Mesodermal cell (in vitro differentiated cells): ENCODE data around the gene ERG.

ENCODE experiments used
- H3K27ac ChIP-seq: 2 replicates; pipeline ENCODE4 v1.7.0; 2013; ENCODE audit warnings: mild to moderate bottlenecking, low read depth, low read length, moderate library complexity; ENCODE audit not compliant: severe bottlenecking
- H3K36me3 ChIP-seq: 2 replicates; pipeline ENCODE4 v1.7.1; 2013; ENCODE audit warnings: mild to moderate bottlenecking, low read length, moderate library complexity; ENCODE audit not compliant: control insufficient read depth, insufficient read depth
- H3K4me1 ChIP-seq: one replicate; pipeline ENCODE4 v1.7.1; 2013; ENCODE audit warnings: mild to moderate bottlenecking, low read length; ENCODE audit not compliant: insufficient read depth, control insufficient read depth, poor library complexity, severe bottlenecking
- H3K4me3 ChIP-seq: 2 replicates; pipeline ENCODE4 v1.7.0; 2013; ENCODE audit warnings: low read length, control low read depth, mild to moderate bottlenecking; ENCODE audit not compliant: insufficient read depth, poor library complexity, severe bottlenecking; ENCODE audit errors: extremely low read depth
- H3K9me3 ChIP-seq: 2 replicates; pipeline ENCODE4 v1.7.1; 2013; ENCODE audit warnings: mild to moderate bottlenecking, low read length, moderate library complexity; ENCODE audit not compliant: control insufficient read depth
- WGBS, 2 experiments: methylation state at CpG; one replicate each; pipeline ENCODE4 v1.1.5; 2013; ENCODE audit warnings: missing lambda C conversion rate in 2 of 2; ENCODE audit not compliant: insufficient coverage in 2 of 2; 5-methylcytosine and 5-hydroxymethylcytosine counted together

The ERG gene

DNA sequence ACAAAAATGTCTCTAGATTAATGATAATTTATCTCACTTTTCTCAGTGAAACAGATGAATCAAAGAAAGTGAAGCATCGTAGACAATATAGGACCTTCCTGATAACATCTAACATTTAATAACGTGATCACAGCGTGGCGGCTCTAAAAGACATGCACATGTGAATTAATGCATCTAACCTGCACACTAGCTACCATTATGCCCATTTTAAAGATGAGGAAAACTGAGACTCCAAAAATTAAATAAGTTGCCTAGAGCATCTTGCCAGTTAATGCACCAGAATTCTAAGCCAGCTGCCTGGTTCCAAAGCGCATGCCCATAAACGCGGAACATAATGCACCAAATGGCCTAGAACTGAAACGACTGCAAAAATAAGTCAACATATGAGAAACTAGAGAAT is 23.5 kb downstream of the ERG start:
- no peaks in the 10 kb centered on the region for H3K9me3 ChIP-seq
- 92 to 94% methylated on average over 4 to 7 of the region's 8 CpGs for WGBS, 2 experiments
- H3K36me3 ChIP-seq = no peaks in the 10 kb centered on the region
- peaks cover 10% of the 10 kb centered on the region for H3K4me1 ChIP-seq
- no peak overlapping the region for H3K27ac ChIP-seq
- H3K4me3 ChIP-seq = no peak overlapping the region

DNA sequence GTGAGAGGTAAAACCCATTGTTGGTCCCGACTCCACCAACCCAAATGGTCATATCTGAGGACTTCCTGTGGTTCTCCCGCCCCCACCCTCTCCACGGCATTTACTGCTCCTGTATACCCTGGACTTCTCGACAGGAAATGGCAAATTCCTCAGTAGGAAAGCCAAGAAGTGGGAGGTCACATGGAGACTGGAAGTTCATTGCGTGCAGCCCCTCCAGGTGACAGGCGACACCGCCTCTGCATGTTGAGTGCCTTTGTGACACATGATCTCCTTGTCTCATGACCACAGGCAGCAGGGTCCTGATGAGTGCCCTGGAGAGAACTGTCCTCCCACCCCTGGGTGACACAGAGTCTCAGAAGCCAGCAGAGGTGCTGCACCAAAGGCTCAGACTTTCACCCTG is 24.2 kb downstream of the ERG start:
- Histone ChIP-seq H3K4me1 (peaks cover 10% of the 10 kb centered on the region), H3K27ac (no peak overlapping the region), H3K4me3 (no peak overlapping the region), H3K36me3 (no peaks in the 10 kb centered on the region), H3K9me3 (no peaks in the 10 kb centered on the region)
- 82 to 94% methylated on average over 3 to 7 of the region's 7 CpGs for WGBS, 2 experiments

DNA sequence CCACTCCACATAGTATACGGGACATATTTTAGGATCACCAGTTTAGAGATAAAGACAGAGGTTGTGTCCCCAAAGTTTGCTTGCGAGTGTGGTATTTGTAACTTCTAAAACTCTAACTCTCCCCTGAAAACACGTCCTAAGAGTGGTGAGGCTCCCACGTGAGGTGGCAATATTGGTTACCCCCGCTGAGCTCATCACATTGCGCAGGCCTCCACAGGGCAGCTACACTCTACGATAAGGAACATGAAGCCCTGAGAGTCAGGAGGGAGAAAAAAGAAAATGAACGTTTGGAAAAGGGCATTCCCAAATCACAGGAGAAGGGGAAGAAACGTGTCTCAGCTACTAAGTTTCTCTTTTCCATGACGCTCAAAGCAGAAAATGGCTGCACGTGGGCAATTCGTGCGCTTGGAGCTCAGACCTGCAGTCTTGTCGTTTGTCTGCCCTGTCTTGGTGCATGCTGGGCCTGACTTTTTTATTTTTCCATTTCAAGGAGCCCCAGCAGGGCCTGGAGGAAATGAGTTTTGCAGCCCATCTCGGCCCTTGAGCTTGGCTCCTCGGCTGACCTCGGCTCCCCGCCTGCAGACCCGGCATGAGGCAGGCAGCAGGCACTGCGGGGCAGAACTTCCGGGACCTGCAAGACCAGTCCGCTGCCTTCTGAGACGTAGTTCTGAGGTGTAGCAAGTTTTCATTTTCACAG is 25.7 kb downstream of the ERG start:
- no peaks in the 10 kb centered on the region for H3K36me3 ChIP-seq
- no peak overlapping the region for H3K27ac ChIP-seq
- no peak overlapping the region for H3K4me3 ChIP-seq
- H3K4me1 ChIP-seq = peaks cover 9% of the 10 kb centered on the region
- H3K9me3 ChIP-seq = no peaks in the 10 kb centered on the region
- 48 to 61% methylated on average over 12 to 16 of the region's 23 CpGs for WGBS, 2 experiments

DNA sequence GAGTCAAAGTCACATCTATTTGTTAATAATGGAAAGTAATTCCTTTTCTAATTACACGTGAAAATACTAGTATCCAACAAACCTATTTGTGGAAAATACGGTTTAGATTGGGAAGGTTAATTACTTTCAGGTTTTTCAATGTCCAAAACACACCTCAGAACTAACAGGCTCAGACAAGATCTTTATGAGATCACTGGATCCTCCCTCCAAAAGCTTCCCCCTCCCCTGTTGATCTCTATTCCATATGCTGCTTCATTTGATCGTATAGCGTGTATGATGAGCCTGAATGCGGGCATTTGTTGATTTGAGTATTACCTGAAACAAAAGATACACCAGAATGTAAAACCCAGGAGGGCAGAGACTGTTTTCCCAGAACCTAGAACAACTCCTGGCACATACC is 26.5 kb downstream of the ERG start:
- Histone ChIP-seq H3K27ac (no peak overlapping the region), H3K9me3 (no peaks in the 10 kb centered on the region), H3K36me3 (no peaks in the 10 kb centered on the region), H3K4me1 (peaks cover 5% of the 10 kb centered on the region), H3K4me3 (no peak overlapping the region)
- no CpG with 5 or more reads among the region's 5 CpGs for WGBS, 2 experiments

DNA sequence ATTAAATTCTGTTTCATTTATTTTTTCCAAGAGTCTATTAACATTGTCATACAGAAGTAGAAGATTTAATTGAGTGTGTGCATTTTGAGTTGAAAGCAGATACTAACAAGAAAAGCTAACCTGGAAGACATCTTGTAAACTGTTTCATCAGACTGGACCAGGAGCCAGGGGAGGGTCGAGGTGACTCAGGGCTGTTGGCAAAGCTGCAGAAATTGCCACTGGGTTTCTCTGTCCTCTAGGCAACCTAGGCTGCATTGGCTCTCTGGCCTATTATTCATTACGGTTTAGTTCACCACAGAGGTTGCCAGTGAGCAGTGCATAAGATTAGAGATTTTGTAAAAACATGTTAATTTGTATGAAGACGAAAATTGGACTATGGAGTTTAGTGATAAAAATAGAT is 27.5 kb downstream of the ERG start:
- Histone ChIP-seq H3K36me3 (no peaks in the 10 kb centered on the region), H3K27ac (no peak overlapping the region), H3K4me1 (peaks cover 5% of the 10 kb centered on the region), H3K4me3 (no peak overlapping the region), H3K9me3 (no peaks in the 10 kb centered on the region)
- WGBS, 2 experiments = 90% methylated on average over 1 to 2 of the region's 3 CpGs

DNA sequence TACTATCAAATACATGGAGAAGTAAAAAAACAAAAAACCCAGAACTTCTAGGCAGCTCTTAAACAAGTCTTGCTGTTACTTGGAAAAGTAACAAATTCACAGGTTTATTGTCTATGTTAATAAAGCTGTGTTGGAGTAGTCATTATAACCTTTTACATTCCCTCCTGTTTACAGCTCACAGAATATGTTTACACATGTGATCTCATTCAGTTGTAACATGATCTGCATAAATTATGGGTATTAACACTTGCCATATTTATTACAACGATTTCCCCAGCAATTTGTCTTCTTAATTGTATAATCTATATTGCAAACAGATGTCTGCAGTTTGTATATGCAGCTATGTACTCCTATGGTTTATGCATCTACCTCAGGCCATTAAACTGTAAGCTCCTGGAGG is 28.6 kb downstream of the ERG start:
- no peak overlapping the region for H3K27ac ChIP-seq

DNA sequence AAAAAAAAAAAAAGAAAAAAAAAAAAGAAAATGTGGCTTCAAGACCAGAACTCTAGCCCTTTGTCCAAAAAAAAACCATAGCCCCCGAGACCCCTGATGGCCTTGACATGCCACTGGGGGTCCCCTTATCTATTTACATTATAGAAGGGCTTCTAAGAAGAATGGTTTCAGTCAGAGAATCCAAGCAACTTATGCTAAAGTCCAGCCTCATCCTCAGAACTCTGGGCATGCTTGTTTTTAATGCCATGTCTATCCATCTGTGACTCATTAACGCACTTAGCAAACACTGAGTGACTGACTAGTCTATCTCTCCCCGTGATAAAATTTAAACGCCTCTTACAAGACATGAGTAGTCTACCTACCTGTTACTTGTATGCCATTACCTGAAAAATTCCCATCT is 29.3 kb downstream of the ERG start:
- Histone ChIP-seq H3K27ac (no peak overlapping the region), H3K4me3 (no peak overlapping the region), H3K4me1 (peaks cover 5% of the 10 kb centered on the region), H3K36me3 (no peaks in the 10 kb centered on the region), H3K9me3 (no peaks in the 10 kb centered on the region)
- 86 to 94% methylated on average over 3 of the region's 4 CpGs for WGBS, 2 experiments

More for the DNA sequence above, 28.6 kb downstream of the ERG start:
- Histone ChIP-seq H3K4me1 (peaks cover 5% of the 10 kb centered on the region), H3K36me3 (no peaks in the 10 kb centered on the region), H3K4me3 (no peak overlapping the region), H3K9me3 (no peaks in the 10 kb centered on the region)
- no CpG with 5 or more reads among the region's 1 CpG for WGBS, 2 experiments

DNA sequence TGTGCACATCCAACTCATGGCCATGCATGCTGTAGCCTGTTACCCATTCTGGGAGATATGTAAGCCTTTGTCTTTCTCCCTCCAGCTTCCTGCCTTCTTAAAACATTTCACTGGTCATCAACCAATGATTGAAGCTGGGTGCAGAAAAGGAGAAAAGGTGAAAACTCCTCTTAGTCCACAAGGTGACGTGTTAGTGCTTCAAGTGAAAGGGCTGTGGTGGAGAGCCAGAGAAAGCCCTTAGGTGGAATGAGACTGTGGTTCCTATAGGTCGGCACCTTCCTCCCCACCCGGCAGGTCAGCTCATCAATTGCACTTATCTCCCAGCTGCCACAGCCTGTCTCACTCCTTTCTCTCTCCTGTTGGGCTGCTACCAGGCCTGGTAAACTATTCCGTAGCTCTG is 30.4 kb downstream of the ERG start:
- Histone ChIP-seq H3K4me1 (peaks cover 3% of the 10 kb centered on the region), H3K36me3 (no peaks in the 10 kb centered on the region), H3K9me3 (no peaks in the 10 kb centered on the region), H3K4me3 (no peak overlapping the region), H3K27ac (no peak overlapping the region)
- 55% methylated on average over 3 of the region's 4 CpGs; no CpG with 5 or more reads in 1 of the 2 experiments for WGBS, 2 experiments

DNA sequence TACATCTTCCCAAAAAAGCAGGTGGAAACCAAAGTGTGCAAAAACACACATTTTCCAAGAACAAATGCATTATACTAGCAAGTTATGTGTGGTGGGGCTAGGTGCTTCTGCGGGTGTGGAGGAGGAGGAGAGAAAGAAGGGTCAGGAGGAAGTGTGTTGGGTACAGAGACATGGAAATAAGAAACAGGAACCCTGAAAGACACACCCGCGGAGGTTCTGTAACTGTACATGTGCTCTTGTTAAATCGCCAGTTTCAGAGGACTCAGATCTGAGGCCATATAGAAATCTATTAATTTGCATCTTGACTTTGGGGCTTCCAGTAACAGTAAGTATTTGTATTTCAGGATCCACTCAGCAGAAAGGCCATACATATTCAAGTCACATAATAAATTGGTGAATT is 30.9 kb downstream of the ERG start:
- Histone ChIP-seq H3K4me3 (no peak overlapping the region), H3K27ac (no peak overlapping the region), H3K36me3 (no peaks in the 10 kb centered on the region), H3K4me1 (no peaks in the 10 kb centered on the region), H3K9me3 (no peaks in the 10 kb centered on the region)
- WGBS, 2 experiments = 97 to 100% methylated on average over 4 of the region's 4 CpGs

DNA sequence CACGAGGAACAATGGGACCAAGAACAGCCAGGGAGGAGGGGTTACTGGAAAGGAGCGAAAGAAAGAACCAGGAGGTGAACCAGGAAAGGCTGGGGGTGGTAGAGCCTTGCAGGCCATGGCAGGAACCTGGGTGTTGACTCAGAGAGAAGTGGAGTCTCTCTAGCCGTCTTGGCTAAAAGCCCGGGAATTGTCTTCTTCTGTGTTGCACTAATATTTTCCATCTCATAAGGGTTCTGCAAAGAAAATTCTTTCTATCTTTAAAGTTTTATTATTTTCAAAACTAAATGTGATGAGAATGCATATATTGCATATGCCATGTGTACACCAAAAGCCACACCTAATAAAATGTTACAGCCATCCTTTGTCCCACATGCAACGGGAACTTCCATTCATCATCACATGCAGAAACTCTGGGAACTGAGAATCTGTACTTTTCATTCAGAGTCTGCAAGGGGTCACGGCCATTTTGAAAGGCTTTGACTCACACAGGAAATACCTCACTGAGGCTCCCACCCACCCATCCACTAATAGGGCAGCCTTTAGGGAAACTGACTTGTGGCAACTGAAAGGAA is 38.0 kb downstream of the ERG start:
- Histone ChIP-seq H3K4me1 (no peaks in the 10 kb centered on the region), H3K27ac (no peak overlapping the region), H3K4me3 (no peak overlapping the region), H3K36me3 (no peaks in the 10 kb centered on the region), H3K9me3 (no peaks in the 10 kb centered on the region)
- WGBS, 2 experiments = 86 to 90% methylated on average over 2 to 4 of the region's 6 CpGs

DNA sequence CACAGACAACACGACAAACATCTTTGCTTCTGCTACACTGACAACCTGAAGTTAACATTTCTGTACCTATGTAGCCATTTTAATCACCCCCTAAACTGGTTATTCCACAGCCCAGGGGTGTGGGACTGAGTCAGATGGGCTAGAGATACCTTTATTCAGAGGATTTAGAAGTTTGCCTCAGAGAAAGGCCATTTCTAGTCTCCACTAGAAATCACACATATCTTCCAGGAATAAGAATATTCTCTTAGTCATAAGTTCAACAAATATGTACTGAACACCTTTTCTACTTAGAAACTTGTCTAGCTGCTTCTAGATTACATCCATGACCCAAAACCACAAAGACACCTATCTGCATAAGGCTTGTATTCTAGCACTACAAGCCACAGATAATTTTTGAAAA is 38.8 kb downstream of the ERG start:
- Histone ChIP-seq H3K9me3 (no peaks in the 10 kb centered on the region), H3K27ac (no peak overlapping the region), H3K4me1 (no peaks in the 10 kb centered on the region), H3K4me3 (no peak overlapping the region), H3K36me3 (no peaks in the 10 kb centered on the region)
- WGBS, 2 experiments = 100% methylated on average over 1 of the region's 1 CpG; no CpG with 5 or more reads in 1 of the 2 experiments
